Esophagus muscularis mucosa (tissue), 4 donors: Measurements from ENCODE around the gene C2orf92.

Experiments used
- CTCF ChIP-seq, 3 experiments: fragments of 200-600 bp in 2 of 3; fragments of 450-650 bp in 1 of 3; sonication (generic) in 2 of 3; IDR thresholded peaks; one replicate each; pipeline ENCODE4 v1.5.1; 2017 to 2019; ENCODE audit warnings: antibody characterized with exemption in 3 of 3, mild to moderate bottlenecking in 2 of 3, moderate library complexity in 1 of 3
- EP300 ChIP-seq: sonication (generic); formaldehyde crosslinking; IDR thresholded peaks from one replicate; pipeline ENCODE4 v1.6.1; 2017; ENCODE audit warnings: antibody characterized with exemption
- POLR2A ChIP-seq: fragments of 450-650 bp; IDR thresholded peaks from one replicate; pipeline ENCODE4 v1.6.1; 2017; ENCODE audit warnings: antibody characterized with exemption, moderate library complexity, mild to moderate bottlenecking, low read depth
- POLR2AphosphoS5 ChIP-seq, 2 donors: sonication (generic); formaldehyde crosslinking; IDR thresholded peaks; one replicate each; pipeline ENCODE4 v1.6.1; 2017; ENCODE audit warnings: antibody characterized with exemption in 2 of 2

- TF ChIP-seq CTCF (IDR thresholded peaks at IDR 0.05) (no peak), POLR2AphosphoS5 (IDR thresholded peaks at IDR 0.05) (no peak), EP300 (no peak), POLR2A (no peak)
These were observed 61.9 kb downstream of the C2orf92 start for GRCh38 chr2:97731274-97732020.
